NCI-H460 (cell line): ENCODE measurements around the gene SCFD2. TPM values are rescaled to one million over a fixed set of nuclear protein-coding genes. Genes with fewer than 3 reads are reported as not detected.

Source experiments
- DNase-seq: peaks from one replicate; pipeline ENCODE4 v3.0.0-alpha.2; 2016; ENCODE audit warnings: low read depth; ENCODE audit errors: extremely low read depth
- total RNA-seq: library from RNA; depleted of rRNA; stranded (reverse); fragments of >200 nt; shearing (Covaris generic); gene quantifications from 2 replicates; pipeline ENCODE4 v1.2.3, GENCODE V29; 2014

SCFD2 gene
- total RNA-seq, 1 experiment from 2014 or later: 9.4 TPM

DNA sequence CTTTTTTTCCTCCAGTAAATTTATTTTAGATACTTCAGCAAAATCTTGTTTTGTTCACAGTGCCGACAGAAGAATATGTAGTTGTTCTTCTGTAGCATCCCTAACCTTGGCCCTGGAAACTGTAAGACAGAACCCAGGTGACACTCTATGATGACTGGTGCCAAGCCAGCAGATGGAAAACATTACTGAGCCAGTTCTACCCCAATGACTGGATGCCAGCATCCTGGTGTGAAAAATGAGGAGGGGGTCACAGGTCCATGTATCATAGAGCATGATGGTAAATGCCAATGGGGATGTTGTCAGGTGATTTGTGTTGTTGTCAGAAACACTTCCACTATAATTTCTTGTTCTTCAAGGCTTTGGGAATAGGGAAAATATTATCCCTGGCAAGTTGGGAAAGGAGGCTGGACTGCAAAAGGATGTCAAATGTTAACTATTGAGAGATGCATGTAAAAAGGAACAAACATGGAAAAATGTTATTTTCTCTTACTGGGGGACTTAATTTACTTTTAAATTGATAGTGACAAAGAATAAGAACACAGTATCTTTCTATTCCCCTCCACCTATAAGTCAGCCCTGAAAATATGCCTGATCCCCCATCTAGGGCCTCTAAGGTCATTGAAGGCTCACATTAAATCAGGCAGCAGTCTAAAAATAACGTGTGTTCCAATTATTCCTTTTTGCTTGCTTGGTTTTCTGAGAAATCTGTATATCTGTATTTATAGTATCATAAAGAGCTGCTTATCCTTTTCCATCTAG, 343.9 kb downstream of the SCFD2 start:
- no peak for DNase-seq

DNA sequence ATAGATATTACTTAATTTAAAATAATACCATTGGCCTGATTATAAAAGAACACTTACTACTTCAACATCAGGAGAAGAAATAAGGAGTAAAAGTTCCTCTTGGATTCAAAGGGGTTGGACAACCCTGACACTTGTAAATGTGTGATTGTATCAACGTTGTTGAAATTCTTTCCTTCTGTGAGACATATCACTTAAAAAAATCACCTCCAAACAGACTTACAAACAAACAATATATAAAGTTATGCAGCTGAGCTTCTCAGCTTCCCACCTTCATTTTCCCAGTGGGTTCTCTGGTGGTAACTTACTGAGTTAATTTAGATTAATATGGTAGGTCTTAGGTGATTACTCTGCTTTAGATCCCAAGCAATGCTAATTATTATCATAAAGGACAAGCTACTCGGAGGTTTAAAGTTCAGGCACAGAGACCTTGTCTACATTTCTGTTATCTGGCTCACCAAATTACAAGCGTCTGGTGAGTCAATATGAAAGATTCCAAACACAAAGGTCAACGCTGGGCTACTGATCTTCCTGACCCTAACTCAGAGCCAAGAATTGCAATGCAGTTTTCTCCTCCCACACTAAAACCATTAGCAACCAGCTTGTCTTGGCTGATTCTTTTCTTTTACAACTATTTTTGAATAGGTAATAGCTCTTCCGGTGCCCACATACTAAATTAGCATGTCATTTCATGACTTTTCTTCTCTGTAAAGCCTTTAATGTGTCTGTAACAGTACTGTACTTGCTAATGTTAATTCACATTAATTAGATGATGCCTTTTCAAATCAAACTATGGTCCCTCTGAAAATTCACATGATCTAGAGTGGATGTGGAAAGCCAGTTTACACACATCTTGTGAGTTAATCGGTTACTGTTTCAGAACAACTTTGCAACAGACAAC, 346.1 kb downstream of the SCFD2 start:
- DNase-seq: no peak

DNA sequence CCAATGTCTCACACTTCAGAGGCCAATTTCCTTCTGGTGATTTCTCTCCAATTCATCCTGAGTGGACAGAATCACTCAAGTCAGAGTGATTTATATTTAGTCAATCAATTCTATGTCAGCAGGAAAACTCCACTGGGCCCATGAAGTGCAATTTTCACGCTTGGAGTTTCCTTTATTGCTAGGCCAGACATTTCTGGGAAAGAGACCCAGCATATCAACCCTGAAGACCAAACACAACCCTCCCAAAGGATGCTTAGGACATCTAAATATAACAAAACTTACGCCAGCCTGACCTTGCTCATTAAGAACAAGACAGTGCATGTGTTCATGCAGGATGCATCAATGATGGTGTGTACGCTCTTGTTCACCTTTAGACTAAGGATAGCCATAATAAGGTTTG, 347.4 kb downstream of the SCFD2 start:
- no peak for DNase-seq

DNA sequence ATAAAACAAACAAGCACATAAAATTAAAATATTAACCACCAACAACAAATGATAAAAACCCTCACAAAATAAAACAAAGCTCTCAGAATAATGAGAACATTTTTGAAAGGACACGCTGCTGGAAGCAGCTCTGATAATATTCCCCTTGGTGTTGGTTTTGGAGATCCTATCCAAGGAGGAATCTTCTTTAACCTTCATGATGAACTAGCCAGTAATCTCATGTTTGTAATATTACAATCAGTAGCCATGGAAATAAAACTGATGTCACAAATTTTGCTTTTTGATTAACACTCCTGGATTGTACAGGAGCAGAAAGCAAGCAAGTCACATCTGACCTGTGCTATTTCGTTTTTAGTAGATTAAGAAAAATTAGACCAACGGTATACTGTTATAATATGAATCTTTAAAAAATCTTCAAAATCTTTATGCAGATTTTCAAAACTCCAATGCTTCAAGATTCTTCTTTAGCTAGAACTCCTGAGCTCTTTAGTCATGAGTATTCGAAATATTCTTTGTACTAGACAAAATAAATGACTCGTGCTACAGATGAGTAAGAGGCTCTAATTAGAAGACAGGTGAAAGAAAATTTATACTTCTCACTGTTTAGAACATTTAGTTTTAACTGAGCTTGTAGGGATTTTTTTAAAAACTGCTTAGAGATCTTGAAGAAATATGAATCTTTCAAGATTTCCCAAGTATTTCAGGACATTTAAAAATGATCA, 349.6 kb downstream of the SCFD2 start:
- no peak for DNase-seq

DNA sequence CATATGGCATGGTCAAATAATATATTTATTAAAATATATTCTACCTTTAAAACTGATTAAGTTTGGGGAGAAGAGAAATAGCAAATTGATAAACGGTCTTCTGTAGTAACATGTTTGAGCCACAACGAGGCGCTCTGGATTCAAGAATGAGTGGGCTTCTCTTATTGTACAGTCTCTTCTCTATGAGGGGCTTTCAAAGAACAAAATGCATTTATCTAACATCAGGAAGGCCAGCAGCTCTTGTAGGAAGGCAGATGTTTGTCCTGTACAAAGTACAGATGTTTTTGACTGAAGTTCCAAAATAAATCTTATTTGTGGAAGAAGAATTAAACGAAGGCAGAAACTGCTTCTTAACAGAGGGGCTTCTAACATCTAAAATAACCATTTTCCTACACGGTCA, 350.2 kb downstream of the SCFD2 start:
- peak; percentile 9 for DNase-seq

DNA sequence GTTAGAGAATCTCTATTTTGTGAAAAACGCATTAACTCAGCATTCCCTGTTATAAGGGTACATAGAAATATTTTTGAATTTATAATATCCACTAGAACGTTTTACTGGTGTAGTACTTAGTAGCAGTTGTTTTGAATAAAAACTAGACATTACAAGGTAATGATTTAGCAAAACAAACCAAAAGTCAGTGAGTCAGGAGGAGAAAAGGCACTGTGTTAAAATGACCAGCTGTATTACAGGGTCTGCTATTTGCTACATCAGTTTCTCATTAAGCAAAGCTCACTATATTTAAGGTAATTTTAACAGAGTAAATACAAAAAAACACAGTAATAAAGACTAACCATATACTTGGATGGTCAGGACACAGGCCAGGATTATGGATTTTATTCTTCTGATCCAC, 351.0 kb downstream of the SCFD2 start:
- no peak for DNase-seq

DNA sequence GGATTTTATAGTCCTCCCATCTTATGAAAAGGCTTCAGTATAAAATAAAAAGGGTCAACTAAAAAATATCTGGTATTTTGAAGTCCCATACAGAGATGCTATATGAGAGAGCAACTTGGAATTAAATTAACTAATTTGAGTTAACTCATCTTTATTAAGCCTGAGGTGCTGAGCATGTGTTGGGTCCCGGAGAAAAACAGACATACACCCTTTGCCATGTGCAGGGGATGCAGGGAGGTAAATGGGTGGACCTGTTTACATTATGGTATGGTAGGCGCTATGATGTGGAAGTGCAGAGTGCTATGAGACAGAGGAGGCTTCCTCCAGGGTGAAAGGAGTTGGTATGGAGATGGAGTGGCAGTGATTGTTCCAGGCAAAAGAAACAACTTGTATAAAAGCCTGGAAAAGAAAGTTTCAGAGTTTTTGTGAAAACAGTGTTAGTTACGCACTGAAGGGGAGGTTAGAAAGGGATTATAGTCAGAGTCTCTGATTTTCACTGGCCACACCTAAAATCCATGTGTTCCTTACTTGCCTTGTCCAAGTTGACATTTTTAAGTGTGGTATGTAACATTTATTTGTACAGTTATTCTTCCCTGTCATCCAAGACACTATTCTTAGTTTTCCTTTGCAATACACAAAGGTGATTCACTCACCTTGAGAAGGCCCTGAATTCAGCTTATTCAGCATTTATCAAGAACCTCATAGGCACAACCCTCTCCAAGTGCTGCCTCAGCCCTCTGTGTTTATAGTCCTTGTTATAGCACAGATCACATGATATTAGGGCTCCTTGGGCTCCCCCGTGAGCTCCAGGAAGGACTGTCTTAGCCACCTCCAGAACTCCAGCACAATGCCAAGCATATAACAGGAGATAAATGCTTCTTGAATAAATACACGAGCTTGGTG, 351.7 kb downstream of the SCFD2 start:
- DNase-seq: no peak

DNA sequence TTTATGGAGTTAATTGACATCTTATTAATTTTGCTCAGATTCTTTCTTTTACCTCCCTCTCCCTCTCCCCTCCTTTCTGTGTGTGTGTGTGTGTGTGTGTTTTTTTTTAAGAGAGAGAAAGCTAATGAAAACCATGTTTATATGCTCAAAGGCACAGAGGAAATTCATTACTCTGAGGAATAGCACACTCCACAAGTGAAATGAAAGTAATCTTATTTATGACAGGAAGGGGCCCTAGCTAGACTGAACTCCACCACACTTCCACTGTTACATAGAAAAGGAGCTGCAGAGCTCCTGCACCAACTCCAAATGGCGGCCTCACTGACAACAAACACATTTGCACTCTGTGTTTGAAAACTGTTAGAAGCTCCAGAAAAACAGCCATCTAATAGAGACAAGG, 353.1 kb downstream of the SCFD2 start:
- no peak for DNase-seq

DNA sequence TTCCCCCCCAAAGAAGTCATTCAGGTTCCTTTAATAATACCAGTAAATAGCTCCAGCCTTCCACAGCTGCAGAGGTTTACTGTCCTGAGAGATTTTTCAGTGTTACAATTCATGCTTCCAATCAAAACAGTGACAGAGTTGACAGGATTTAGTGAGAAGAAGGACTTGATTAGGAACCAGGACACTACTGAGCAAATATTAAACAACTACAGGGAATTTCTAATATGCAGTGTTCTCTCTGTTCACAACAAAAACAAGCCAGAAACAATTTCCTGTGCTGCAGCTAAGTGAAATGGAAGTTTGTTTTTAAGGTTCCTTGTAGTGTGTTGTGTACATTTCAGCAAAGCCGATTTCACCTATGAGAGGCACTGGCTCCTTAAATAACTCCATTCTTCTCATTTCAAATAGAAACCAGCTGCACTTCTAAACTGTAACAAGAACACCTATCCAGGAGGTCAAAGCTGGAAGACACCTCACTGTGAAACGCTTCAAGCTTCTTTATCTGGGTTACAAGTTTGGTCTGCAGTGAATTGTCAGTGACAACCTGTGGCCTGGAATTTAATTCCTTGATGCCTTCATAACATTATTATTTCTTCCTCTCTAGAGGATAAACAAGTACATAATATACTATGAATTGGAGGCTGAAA, 354.5 kb downstream of the SCFD2 start:
- no peak for DNase-seq

DNA sequence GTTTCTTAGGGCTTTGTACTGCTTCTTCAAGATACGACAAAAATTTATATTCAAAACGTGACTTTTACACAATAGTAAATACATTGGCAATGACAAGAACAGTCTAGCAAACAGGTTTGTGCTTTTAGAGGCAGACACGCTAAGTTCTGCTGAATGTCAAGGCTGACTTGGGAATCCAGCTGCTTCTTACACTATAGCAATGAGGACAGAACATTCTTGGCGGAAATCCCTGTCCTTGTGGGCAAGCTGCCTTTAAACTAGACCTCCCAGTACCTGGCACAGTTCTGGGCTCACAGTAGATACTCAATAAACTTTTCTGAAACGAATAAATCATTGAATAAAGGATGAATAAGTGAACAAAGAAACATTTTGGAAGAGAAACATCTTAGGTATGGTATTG, 355.5 kb downstream of the SCFD2 start:
- DNase-seq: no peak

DNA sequence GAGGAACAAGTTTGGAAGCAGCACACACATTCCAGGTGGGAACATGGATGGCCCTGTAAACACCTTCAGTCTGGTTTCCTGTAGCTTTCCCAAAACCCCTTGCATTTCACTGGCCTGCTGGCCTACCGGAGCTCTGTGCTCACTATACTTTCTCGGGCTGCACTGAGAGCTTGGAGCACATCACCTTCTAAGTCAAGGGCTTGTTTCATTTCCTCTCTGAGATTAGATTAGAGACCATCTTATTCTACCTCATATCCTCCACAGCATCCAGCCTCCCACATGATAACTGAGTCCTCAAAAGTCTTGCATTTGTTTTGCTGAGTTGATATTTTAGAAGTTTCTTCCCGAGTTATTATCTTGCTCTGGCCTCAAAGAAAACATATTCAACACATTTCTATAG, 356.0 kb downstream of the SCFD2 start:
- DNase-seq: no peak

DNA sequence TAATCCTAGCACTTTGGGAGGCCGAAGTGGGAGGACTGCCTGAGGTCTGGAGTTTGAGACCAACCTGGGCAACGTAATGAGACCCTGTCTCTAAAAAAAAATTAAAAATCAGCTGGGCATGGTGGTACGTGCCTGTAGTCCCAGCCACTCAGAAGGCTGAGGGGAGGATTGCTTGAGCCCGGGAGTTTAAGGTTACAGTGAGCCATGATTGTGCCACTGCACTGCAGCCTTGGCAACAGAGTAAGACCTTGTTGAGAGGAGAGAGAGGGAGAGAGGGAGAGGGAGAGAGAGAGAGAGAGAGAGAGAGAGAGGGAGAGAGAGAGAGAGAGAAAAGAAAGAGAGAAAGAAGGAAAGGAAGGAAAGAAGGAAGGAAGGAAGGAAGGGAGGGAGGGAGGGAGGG, 358.8 kb downstream of the SCFD2 start:
- DNase-seq: no peak

DNA sequence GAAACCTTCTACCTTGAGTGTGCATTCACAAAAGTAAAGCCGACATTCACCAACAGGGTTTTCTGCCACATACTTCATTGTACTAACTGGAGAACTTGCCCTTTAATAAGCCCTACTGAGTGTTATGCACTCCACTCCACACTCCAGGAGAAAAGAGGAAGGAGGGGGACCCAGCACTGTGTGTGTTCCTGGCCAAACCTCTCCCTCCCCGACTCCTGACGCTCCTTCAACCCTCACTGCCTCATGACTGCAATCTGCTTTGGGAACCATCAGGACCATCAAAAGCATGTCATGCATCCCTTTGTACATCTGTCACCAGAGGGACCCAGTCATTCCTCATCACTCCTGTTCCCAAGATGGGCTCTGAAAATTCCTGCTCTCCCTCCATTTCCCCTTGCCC, 360.1 kb downstream of the SCFD2 start:
- DNase-seq: no peak

DNA sequence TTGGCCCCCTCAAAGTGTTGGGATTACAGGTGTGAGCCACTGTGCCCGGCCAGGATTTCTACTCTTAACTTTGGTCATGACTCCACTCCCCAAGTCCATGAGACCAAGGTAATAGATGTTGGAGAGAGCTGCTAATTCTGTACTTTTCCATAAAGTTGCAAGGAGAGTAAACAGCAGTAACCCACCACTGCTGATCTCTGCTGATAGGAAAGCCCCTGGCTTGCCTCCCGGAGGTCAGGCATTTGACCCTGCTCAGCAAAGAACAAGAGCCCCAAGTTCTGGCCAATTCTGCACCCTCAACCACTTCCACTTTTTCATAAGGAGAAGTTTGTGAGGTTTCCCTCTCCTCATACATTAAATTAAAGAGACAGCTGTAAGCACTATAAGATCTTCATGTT, 360.7 kb downstream of the SCFD2 start:
- no peak for DNase-seq

DNA sequence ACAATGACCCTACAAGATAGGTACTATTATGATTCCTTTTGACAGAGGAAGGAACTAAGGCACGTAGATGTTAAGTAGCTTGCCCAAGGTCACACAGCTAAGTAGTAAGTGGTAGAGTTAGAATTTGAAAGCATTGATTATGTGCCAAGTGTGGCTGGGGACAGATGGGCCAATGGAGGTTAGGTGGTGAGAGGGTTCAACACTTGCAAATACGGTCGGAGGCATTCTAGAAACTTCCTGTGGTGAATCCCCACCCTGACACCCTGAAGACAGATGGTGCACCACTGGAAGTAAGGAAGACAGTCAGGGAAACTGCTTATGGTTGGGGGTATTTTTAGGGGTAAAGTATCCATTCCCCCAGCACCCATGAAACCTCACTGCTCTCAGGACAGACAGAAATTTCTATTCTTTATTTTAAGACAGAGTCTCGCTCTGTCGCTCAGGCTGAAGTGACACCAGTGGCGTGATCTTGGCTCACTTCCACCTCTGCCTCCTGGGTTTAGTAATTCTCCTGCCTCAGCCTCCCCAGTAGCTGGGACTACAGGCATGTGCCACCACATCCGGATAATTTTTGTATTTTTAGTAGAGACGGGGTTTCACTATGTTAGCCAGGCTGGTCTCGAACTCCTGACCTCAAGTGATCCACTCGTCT, 361.2 kb downstream of the SCFD2 start:
- DNase-seq: no peak

DNA sequence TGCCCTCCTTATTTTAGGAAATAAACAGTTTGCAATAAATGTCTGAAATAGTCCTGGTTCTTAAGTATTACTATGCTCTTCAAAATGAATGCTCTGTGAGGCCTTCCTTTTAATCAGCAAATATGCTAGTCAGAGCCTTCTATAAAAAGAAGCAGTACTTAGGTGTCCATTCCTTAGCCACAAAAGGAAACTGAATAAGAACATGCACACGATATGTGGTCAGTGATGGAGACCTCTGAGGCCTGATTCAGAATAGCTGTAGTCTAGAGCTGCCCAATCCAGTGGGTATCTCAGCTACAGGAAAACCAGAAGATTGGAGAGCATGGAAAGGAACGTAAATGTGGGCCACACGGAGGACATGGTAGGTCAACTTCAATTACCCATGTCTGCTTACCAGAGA, 361.9 kb downstream of the SCFD2 start:
- DNase-seq: no peak

DNA sequence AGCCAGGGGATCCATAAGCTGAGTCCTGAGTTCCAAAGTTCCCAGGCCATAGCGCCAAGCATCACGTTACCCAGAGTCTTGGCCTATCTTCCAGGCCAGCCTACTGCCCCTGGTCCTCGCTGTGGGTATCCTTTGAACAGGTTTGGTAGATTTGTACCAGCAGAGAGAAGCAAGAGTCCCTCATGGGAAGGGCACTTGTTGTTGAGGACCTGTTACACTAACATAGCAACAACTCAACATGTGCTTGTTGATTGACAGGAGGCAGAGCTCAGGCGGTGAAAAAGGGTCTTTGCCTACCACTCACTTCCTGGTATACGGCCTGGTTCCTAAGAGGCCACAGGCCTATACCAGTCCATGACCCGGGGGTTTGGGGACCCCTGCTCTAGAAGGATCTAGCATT, 365.3 kb downstream of the SCFD2 start:
- DNase-seq: no peak

DNA sequence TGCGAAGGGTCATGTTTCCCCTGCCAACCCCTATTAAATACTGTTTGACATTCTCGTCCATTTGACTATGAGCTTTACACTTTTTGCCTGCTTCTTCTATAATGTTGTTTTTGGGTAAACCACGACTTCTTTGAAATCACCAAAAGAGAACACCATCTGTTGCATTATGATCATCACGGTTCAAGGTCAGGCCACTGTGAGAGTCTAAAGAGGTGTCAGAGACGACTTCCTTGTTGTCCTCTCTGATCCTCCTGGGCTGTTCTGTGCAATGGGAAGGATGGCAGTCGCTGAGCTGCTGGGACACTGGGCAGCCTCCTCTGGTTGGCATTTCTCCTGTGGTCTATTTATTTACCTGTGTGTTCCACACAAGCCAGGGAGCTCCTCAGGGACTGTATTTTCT, 366.2 kb downstream of the SCFD2 start:
- no peak for DNase-seq

DNA sequence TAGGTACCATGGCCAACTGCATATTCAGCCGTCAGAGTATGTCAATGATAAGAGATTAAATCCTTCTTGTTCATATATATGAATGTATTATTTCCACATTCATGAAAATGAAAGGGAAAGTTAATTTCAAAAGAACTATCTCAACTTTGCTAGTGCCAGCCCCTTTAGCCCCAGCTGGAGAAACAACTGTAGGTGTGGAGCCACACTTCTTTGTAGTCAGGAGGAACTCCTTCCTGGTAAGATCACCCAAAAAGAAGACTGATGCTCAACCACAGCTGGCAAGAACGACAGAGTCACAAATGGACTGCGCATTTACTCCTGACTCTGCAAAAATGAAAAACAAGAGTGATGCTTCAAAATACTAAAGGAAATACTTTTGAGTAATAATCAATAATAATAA, 367.4 kb downstream of the SCFD2 start:
- no peak for DNase-seq

DNA sequence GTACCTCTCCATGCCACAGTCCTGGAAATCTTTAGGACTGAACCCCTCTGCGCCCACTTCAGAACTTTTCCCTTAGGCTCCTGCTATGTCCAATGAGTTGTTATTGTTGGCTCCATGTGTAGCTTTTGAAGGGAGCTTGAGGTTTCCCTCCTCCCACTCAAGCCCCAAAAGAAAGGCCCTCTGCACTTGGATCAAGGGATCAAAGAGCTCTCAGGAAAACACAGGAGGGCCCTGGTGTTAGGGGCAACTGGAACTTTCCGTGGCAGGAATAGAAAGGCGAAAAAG, 368.8 kb downstream of the SCFD2 start:
- no peak for DNase-seq
